KG1 (cell line): ENCODE measurements around the gene TBX10.
"Not testable (repeated sequence)": the region's sequence is repeated elsewhere in the genome, so short reads cannot be mapped to it uniquely, and the experiment has no call there.

ENCODE experiments used
- DNase-seq: peaks from one replicate; lab custom pipeline; 2025; lab: John Stamatoyannopoulos, UW

Gene TBX10

GRCh38 chr11:67664213-67664585 lies 24.6 kb upstream of the TBX10 start:
- no peak for DNase-seq

DNA sequence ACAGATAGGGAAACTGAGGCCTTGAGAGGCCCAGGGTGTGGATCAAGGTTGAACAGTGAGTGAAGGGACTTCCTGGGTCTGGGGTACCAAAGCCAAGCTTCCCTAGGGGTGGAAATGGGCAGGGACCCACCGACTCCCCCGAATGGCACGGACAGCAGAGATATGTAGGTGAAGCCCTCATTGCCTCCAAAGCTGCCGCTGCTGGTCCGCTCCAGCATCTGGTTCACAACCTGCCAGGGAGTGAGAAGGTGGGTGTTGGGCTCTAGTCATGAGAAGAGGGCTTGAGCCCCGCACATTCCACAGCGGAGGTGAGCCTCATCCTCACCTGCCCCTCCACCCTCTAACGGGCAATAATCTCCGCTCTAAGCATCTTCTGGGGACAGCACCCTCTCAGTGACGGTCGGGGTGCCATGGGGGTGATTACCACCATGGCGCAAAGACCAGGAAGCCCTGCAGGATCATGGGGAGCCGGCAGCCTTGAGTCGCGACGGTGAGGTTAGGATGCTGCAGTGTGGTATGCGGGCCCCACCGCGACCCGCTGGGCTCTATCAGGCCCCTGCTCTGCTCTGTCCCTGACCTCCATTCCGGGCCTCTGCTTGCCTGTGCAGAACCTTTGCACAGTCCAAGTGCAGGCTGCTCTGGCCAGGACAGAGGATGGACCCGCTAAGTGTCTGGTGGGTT lies 24.1 kb upstream of the TBX10 start:
- no peak for DNase-seq

DNA sequence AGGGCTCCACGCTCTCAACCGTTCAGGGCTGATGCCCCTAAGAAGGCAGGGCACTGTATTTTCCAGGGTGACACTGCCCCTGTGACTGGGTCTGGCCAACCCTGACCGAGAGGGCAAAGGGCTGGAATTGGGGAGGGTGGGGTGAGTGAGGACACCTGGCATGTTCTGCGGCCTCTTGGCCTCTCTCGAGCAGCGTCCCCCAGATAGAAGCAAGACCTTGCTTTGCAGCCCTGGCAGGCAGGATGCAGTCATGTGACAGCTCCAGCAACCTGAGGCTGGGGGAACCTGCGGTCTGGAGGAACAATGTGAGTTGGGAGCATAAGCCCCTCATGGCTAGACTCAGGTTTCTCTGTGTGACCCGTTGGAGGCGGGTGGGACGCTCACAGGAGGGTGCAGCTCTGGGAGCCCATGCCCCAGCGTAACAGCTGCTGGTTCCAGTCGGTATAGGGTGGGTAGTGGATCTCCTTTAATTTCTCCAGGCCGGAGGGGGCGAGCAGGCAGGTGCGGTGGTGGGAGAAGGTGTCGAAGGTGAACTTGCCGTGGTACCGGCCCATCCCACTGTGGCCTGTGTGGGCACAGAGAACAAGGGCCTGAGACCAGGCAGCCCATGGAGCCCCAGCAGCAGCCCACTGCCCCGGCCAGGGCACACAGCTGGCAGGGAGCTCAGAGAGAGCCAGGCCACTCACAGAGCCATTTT lies 23.4 kb upstream of the TBX10 start:
- no peak for DNase-seq

DNA sequence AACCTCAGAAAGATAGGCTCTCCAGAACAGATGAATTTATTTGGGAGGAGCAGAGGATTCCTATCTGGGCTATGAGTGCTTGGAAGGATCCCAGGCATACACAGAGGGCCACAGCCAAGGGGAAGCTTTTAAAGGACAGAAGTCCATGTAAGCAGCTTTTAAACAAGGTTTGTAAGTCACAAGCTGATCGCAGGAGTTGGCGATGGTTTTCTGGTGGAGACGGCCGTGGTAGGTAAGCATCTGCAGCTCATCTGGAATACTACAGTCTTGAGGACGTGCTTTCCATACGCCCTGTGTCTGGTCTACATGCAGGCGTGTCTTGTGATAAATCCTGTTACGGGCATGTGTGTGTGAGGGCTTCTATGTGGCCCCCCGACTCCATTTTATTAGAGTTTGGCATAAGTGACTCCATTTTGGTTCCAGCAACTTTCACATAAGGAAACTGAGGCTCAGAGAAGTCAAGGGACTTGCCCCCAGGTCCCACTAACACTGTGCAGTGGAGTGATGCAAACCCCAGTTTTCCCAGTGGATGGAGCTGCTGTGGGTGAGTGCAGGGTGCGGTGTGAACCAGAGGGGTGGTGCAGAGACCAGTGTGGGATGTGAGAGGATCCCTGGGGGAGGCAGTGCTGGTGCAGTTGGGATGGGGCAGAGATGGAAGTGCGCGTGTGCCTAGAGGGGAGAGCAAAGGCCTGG lies 22.7 kb upstream of the TBX10 start:
- DNase-seq = no peak

DNA sequence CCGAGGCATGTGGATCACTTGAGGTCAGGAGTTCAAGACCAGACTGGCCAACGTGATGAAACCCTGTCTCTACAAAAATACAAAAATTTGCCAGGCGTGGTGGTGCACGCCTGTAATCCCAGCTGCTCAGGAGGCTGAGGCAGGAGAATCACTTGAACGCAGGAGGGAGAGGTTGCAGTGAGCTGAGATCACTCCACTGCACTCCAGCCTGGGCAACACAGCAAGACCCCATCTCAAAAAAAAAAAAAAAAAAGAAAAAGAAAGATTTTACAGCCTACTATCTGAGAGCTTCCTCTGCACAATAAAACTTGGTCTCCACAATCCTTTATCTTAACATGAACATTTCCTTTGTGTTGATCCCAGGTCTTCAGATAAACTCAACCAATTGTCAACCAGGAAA lies 21.2 kb upstream of the TBX10 start:
- DNase-seq = not testable (repeated sequence)

DNA sequence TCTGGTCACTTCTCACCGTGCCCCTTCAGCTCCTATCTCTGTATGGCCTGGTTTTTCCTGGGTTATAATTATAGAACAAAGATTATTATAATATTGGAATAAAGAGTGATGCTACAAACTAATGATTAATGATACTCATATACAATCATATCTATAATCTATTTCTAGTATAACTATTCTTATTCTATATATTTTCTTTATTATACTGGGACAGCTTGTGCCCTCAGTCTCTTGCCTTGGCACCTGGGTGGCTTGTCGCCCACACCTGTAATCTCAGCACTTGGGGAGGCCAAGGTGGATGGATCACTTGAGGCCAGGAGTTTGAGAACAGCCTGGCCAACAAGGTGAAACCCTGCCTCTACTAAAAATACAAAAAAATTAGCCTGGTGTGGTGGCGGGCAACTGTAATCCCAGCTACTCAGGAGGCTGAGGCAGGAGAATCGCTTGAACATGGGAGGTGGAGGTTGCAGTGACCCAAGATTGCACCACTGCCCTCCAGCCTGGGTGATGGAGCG lies 20.1 kb upstream of the TBX10 start:
- not testable (repeated sequence) for DNase-seq

DNA sequence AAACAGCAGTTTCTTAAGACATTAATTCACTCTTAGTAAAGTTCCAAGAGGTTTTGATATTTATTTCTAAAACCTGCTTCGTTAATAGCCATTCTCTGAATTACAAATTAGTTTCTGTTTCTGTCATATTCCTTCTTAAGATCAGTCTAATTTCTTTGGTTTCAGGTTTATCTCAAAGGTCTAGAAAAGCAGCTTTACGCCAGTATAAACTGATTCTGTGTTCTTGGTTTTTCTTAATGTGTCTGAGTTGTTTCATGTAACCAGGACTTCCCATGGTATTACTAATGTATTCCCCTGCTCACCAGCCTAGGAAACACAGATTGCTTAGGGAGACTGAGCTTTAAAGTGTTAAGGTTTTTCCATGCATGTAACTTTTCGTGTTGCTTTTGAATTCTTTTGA lies 17.7 kb upstream of the TBX10 start:
- DNase-seq = no peak

DNA sequence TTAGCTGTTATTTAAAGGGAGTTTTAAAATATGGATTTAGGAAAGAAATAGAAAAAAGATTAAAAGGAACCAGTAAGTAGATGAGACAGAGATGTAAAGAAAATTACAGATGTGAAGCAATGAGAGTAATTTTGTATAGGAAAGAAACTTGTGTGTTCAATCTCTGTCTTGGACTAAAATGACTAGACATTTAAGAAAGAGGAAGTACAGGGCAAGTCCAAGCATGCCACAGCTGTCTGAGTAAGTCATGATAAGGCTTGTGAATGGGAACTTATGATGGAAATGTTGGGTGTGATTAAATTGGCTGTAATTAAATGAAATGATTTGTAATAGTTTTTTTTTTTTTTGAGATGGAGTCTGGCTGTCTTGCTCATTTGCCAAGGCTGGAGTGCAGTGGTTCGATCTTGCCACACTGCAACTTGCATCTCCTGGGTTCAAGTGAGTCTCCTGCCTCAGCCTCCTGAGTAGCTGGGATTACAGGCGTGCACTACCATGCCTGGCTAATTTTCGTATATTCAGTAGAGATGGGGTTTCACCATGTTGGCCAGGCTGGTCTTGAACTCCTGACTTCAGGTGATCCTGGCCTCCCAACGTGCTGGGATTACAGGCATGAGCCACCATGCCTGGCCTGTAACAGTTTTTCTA lies 16.8 kb upstream of the TBX10 start:
- DNase-seq = no peak

GRCh38 chr11:67654225-67654624 lies 14.7 kb upstream of the TBX10 start:
- no peak for DNase-seq

DNA sequence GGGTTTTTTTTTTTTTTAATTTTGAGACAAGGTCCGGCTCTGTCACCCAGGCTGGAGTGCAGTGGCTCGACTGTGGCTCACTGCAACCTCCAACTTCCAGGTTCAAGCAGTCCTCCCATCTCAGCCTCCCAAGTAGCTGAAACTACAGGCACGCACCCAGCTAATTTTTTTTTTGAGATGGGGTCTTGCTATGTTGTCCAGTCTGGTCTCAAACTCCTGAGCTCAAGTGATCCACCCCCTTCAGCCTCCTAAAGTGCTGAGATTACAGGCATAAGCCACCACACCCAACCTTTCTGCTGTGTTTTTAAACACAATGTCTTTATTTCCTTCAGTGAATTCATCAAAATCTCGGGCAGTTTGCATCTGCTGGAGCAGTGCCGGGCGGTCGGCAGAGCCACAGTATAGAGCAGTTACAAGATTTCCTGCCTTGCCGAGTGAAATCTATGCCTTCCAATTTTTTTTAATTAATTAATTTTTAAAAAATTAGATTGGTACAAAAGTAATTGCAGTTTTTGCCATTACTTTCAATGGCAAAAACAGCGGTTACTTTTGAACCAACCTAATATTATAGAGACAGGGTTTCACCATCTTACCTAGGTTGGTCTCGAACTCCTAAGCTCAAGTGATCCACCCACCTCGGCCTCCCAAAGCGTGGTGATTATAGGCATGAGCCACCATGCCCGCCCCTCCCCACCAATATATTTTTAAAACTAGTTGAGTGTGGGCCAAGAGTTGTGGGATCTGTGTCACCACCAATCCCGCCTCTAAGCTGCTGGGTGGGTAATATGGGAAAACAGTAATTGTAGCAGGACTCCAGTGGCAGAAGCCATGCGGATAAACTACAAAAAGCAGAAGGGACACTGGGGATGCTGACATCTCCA lies 13.6 kb upstream of the TBX10 start:
- no peak for DNase-seq

DNA sequence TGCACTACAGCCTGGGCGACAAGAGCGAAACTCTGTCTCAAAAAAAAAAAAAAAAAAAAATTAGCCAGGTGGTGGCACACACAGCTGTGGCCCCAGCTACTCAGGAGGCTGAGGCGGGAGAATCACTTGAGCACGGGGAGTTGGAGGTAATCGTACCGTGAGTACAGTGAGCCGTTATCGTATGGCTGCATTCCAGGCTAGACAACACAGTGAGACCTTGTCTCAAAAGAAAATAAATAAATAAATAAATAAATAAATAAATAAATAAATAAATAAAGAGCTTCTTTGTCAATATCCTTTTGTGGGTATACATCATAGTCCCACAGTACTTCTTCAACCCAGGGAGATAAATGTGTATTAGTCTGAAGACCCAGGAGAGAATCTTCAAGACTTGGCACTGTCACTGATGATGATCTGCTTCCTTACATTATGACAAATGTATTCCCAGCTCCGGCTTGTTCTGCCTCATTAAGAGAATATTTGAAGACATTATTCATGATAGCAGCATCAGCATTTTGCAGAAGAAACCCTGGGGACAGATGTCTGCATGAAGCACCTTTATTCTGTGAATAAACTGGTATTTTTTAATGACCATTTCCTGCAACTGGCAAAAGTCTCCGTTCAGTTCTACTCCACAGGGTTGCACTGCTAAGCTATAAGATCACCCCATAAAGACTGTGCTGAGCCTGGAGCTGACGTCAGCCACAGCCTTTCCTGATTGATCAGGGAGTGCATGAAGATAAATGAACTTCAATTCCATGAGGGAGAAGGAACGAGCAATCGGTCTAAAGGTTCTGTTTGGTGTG lies 12.6 kb upstream of the TBX10 start:
- no peak for DNase-seq

- DNase-seq = no peak
These were observed 10.3 kb upstream of the TBX10 start for GRCh38 chr11:67649634-67650510.

- peak; percentile 83 for DNase-seq
These were observed 9.4 kb upstream of the TBX10 start for GRCh38 chr11:67648796-67649613.

GRCh38 chr11:67648140-67648795 lies 8.7 kb upstream of the TBX10 start:
- DNase-seq = no peak

GRCh38 chr11:67647471-67647870 lies 7.9 kb upstream of the TBX10 start:
- no peak for DNase-seq

DNA sequence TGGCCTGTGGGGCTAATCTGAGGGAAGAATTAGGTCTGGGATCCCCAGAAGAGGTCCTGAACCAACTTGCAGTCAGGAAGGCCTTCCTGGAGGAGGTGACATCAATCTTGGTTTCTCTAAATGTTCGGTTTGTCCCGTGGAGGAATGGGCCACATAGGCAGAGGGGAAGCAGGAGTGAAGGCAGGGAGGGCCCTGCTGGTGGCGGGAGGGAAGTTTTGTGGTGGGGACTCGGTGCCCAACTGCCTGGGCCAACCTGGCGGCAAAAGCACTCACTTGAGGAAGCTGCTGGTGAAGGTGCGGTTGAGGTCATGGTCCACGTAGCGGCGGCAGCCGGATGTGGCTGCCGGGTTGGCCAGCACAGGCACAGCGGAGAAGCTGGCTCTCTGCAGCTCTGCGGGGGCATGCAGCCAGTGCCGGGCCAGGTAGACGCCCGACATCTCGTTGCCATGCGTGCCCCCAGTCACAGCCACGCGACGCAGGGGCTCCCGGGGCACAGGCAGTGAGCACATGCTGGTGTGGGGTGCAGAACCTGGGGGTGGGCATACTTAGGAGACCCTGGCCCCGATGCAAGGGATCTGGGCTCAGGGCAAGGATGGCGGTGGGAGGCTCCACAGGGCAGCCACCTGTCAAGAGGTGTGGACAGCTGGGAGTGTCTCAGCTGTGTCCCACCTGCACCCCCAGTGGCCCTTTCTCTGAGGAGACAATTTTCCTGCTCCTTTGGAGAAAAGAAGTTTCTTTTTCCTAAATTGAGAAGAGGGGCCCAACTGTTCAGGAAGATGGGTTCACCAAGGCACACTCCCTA lies 7.2 kb upstream of the TBX10 start:
- DNase-seq = peak; percentile 65
